Skeletal muscle tissue (tissue), 4 donors: Measurements from ENCODE around the gene PRPF19. TPM values are rescaled to one million over a fixed set of nuclear protein-coding genes. Genes with fewer than 3 reads are reported as not detected.

ENCODE experiments used
- H3K27ac ChIP-seq: one replicate; pipeline ENCODE4 v1.7.0; 2013; ENCODE audit warnings: mild to moderate bottlenecking, low read depth, low read length, inconsistent platforms
- H3K27me3 ChIP-seq, 3 donors: one replicate each; pipeline ENCODE4 v1.7.0; 2013; ENCODE audit warnings: low read length in 3 of 3; ENCODE audit not compliant: control insufficient read depth in 3 of 3, insufficient read depth in 3 of 3
- H3K36me3 ChIP-seq, 3 donors: one replicate each; pipeline ENCODE4 v1.7.0; 2013; ENCODE audit warnings: low read length in 3 of 3; ENCODE audit not compliant: control insufficient read depth in 3 of 3, insufficient read depth in 3 of 3
- H3K4me1 ChIP-seq, 3 donors: one replicate each; pipeline ENCODE4 v1.7.0; 2013; ENCODE audit warnings: low read length in 3 of 3, mild to moderate bottlenecking in 3 of 3; ENCODE audit not compliant: control insufficient read depth in 3 of 3, insufficient read depth in 3 of 3
- H3K4me3 ChIP-seq, 3 donors: one replicate each; pipeline ENCODE4 v1.7.0; 2013; ENCODE audit warnings: low read length in 3 of 3
- H3K9ac ChIP-seq, 3 donors: one replicate each; pipeline ENCODE4 v1.7.0; 2013; ENCODE audit warnings: low read length in 3 of 3, mild to moderate bottlenecking in 3 of 3, moderate library complexity in 2 of 3, low read depth in 1 of 3
- H3K9me3 ChIP-seq, 3 donors: one replicate each; pipeline ENCODE4 v1.7.0; 2013; ENCODE audit warnings: low read length in 3 of 3; ENCODE audit not compliant: control insufficient read depth in 3 of 3
- total RNA-seq: library from RNA; depleted of rRNA; stranded (reverse); fragments of >200 nt; gene quantifications from one replicate; pipeline ENCODE4 v1.2.3, GENCODE V29; 2014
- donor health status: Osteomylitis.

Gene PRPF19
- total RNA-seq, 1 donor from 2014 or later, result 27.7 TPM

DNA sequence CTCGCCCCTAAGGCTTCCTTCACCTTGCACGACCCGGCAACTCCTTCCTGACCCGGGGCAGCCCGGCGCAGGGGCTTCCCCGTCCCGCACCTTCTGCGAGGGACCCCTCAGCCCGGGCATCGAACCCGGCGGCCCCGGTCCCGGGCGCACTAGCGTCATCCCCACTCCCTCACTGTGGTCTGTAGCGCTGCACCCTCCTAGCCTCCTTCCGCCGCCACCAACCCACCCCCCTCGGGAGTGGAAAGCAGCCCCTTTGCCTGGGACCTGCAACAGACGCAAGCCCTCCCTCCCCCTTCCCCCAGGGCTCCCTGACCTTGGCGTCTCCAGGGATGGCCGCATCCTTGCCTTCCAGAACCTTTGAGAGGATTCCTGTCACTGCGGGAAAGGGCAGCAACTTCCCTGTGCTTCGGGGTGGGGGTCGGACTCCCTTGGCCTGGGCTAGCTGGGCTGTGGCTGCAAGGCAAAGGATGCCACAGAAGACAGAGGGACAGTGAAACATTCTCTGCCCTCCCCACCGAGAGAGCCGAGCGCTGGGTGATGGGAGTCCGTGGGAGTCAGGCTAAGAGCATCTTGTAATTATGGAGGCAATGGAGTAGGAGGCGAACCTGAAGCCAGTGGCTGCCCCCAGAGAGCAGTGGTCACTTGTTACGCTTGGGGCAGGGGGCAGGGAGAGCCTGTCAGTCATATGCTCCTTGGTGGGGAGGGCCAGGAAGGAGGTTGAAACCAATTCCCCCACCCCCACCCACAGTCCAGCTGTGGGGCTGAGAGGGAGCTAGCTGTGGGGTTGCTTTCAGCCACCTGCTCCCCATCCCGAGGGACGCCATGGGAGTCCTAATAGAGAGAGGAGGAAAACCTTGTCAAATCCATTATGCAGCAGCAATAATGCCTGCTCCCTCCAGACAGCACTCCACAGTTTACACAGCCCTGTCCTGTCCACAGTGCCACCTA, 18.8 kb upstream of the PRPF19 start:
- Histone ChIP-seq H3K4me1 (peaks cover 11 to 28% (median 17%) of the 10 kb centered on the region in 3 donors), H3K4me3 (peak overlapping the region; percentile 43 to 63 (median 54)), H3K9me3 (no peaks in the 10 kb centered on the region), H3K36me3 (peaks cover 28 to 29% (median 28%) of the 10 kb centered on the region in 3 donors), H3K27ac (no peak overlapping the region), H3K9ac (peak overlapping the region in 1 of 3 donors; percentile 70), H3K27me3 (peaks cover 16 to 32% (median 31%) of the 10 kb centered on the region in 3 donors)

DNA sequence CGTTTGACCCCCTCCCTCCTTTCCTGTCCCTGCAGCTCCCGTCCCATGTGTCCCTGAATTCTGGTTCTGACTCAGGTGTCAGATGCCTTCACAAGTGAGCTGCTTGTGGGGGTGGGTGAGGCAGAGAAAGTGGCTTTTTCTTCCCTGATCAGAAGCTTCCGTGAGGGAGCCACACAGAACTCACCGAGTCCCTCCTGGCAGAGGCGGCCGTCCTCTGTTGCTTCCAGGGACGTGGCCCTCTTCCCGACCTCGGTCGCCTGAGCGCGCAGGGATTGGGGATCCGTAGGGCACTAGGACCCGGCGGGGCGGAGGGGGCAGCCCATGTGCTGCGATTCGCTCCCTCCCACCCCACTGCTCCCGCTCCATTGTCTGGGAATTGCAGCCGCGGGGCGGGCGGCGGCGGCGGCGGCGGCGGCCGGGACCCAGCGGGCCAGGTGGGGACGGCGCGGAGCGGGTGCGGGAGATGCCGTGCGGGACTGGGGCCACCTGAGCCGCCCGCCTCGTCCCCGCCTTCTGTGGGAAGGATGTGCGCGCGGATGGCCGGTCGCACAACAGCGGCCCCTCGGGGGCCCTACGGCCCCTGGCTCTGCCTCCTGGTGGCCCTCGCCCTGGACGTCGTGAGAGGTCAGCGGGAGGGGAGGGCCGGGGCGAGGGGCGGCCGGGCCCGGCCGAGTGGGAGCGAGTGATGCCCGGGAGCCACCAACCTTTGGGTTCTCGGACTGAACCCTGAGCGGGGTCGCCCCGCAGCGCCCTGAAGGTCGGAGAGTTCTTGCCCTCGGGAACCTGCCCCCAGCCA, 17.9 kb upstream of the PRPF19 start, which contains the start of gene TMEM132A:
Gene TMEM132A (plus strand): TSS at position 351 of the 796 bp plus-strand sequence. CDS start 174 bp downstream, at position 525.
- Histone ChIP-seq H3K36me3 (peaks cover 33 to 38% (median 34%) of the 10 kb centered on the region in 3 donors), H3K4me1 (peaks cover 19 to 37% (median 25%) of the 10 kb centered on the region in 3 donors)

DNA sequence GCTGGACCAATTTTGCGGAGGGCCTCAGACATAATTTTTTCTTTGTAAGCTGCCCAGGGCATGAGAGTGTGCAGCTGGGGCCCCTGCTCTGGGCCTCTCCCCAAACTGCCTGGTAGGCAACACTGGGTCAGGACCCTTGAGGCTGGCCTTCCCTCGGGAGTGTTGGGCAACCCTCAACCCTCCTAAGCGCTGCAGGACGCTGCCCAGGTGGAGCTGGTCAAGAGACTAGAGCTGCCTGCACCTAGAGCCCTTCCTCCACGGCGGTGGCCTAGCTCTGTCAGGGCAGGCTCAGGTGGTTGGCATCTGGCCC, 17.4 kb upstream of the PRPF19 start:
- peak overlapping the region in 1 of 3 donors; percentile 70 for H3K9ac ChIP-seq
- H3K4me3 ChIP-seq, result peak overlapping the region; percentile 41 to 63 (median 54)
- peaks cover 24 to 42% (median 31%) of the 10 kb centered on the region in 3 donors for H3K4me1 ChIP-seq

More for the DNA sequence above, 17.9 kb upstream of the PRPF19 start, which contains the start of gene TMEM132A:
- Histone ChIP-seq H3K9me3 (no peaks in the 10 kb centered on the region), H3K4me3 (peak within 1 kb of the TSS; percentile 43 to 63 (median 54)), H3K27ac (no peak within 1 kb of the TSS), H3K27me3 (peaks cover 16 to 32% (median 31%) of the 10 kb centered on the region in 3 donors), H3K9ac (peak within 1 kb of the TSS in 1 of 3 donors; percentile 70)

DNA sequence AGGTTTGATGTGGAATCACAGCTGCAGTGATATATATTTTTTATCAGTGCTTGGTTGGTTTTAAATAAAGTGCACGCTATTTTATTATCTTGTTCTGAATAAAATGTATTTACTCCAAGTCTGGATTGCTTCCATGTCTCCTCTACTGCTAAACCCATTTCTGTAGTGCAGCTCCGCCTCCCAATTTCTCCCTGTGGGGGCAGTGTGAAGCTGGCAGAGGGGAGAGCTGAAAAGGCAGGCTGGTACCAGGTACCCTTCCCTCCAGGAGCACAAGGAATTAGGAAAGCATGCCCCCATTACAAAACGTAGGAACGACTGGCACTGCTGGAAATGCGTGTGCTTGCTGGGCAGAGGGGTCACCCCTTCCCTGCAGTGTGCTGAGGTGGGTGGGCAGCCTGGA, 16.9 kb upstream of the PRPF19 start:
- H3K9me3 ChIP-seq, result no peaks in the 10 kb centered on the region
- no peak overlapping the region for H3K4me3 ChIP-seq
- peaks cover 27 to 45% (median 35%) of the 10 kb centered on the region in 3 donors for H3K4me1 ChIP-seq
- H3K9ac ChIP-seq, result peak overlapping the region in 1 of 3 donors; percentile 70
- H3K27me3 ChIP-seq, result peaks cover 16 to 32% (median 27%) of the 10 kb centered on the region in 3 donors
- no peak overlapping the region for H3K27ac ChIP-seq
- peaks cover 33 to 38% (median 34%) of the 10 kb centered on the region in 3 donors for H3K36me3 ChIP-seq

More for the DNA sequence above, 17.4 kb upstream of the PRPF19 start:
- no peak overlapping the region for H3K27ac ChIP-seq
- H3K36me3 ChIP-seq, result peaks cover 33 to 38% (median 34%) of the 10 kb centered on the region in 3 donors
- H3K9me3 ChIP-seq, result no peaks in the 10 kb centered on the region
- peaks cover 16 to 32% (median 31%) of the 10 kb centered on the region in 3 donors for H3K27me3 ChIP-seq

DNA sequence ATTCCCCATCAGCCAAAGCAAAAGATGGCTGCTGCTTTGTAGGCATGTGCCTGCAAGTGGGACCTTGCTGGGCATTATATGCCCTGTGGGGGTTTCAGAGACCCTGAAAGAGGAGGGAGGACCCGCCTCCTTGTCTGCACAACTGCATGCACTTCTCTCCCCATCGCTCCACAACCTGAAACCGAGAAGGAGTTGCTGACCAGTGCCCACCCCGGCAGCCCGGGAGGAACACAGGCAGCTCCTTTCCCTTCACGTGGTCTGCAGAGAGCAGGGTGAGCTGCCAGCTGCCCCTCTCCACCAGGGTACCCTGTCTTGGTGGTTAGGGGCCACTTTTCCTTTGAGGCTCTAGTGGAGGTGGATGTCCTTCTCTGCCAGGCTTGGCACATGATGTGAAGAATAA, 16.5 kb upstream of the PRPF19 start:
- Histone ChIP-seq H3K4me1 (peaks cover 27 to 45% (median 38%) of the 10 kb centered on the region in 3 donors), H3K27me3 (peaks cover 16 to 32% (median 24%) of the 10 kb centered on the region in 3 donors), H3K9me3 (no peaks in the 10 kb centered on the region), H3K4me3 (no peak overlapping the region), H3K36me3 (peaks cover 33 to 38% (median 34%) of the 10 kb centered on the region in 3 donors), H3K27ac (no peak overlapping the region), H3K9ac (no peak overlapping the region)

DNA sequence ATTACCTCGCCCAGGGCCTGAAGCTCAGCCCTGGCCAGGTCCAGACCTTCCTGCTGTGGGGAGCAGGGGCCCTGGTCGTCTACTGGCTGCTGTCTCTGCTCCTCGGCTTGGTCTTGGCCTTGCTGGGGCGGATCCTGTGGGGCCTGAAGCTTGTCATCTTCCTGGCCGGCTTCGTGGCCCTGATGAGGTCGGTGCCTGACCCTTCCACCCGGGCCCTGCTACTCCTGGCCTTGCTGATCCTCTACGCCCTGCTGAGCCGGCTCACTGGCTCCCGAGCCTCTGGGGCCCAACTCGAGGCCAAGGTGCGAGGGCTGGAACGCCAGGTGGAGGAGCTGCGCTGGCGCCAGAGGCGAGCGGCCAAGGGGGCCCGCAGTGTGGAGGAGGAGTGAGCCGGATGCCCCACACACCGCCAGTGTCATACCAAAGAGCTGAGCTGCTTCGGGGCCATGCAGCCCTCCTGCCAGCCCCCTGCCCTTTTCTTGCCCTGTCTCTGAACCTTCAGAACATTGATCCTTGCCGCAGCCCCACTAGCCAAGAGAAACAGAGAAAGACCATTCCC, 15.5 kb upstream of the PRPF19 start:
- Histone ChIP-seq H3K4me1 (peaks cover 33 to 52% (median 44%) of the 10 kb centered on the region in 3 donors), H3K36me3 (peaks cover 33 to 38% (median 34%) of the 10 kb centered on the region in 3 donors), H3K9ac (peak overlapping the region in 1 of 3 donors; percentile 16), H3K9me3 (no peaks in the 10 kb centered on the region), H3K4me3 (no peak overlapping the region), H3K27ac (no peak overlapping the region), H3K27me3 (peaks cover 13 to 23% (median 17%) of the 10 kb centered on the region in 3 donors)

DNA sequence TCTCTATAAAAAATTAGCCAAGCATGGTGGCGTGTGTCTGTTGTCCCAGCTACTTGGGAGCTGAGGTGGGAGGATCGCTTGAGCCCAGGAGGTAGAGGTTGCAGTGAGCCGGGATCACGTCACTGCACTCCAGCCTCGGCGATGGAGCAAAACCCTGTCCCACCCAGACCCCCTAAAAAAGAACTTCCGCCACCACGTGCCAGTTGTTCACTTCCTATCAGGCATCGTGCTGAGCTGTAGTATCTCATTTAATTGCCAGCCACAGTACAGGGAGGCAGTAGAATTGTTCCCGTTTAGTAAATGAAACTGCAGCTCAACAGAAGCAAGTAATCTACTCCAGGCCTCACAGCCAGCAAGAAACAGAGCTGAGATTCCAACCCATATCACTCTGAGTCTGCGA, 14.9 kb upstream of the PRPF19 start:
- Histone ChIP-seq H3K4me1 (peaks cover 39 to 58% (median 50%) of the 10 kb centered on the region in 3 donors), H3K27ac (no peak overlapping the region), H3K36me3 (peaks cover 33 to 38% (median 34%) of the 10 kb centered on the region in 3 donors), H3K9me3 (no peaks in the 10 kb centered on the region), H3K4me3 (no peak overlapping the region), H3K9ac (no peak overlapping the region), H3K27me3 (peaks cover 9 to 17% (median 13%) of the 10 kb centered on the region in 3 donors)

DNA sequence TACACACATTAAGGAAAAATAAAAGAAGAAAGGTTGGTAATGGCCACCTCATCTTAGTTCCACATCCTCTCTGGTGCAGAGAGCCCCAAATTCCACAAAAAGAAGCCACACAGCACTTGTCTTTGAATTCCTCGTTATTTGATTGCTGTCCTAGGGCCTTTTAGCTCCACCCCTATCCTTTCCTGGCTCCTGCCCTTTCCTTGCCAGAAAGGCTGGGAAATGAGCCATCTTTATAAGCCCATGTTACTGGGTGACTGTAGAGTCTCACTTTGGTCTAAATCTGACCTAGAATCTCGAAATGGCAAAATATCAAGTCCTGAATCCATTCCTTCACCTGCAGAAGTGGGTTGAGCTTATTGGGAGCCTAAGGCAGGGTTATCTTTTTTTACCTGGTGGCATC, 13.6 kb upstream of the PRPF19 start:
- H3K9me3 ChIP-seq, result no peaks in the 10 kb centered on the region
- no peak overlapping the region for H3K4me3 ChIP-seq
- peaks cover 33 to 38% (median 34%) of the 10 kb centered on the region in 3 donors for H3K36me3 ChIP-seq
- no peak overlapping the region for H3K9ac ChIP-seq
- H3K27ac ChIP-seq, result no peak overlapping the region
- peaks cover 50 to 64% (median 51%) of the 10 kb centered on the region in 3 donors for H3K4me1 ChIP-seq
- H3K27me3 ChIP-seq, result peaks cover 2 to 4% (median 4%) of the 10 kb centered on the region in 3 donors

DNA sequence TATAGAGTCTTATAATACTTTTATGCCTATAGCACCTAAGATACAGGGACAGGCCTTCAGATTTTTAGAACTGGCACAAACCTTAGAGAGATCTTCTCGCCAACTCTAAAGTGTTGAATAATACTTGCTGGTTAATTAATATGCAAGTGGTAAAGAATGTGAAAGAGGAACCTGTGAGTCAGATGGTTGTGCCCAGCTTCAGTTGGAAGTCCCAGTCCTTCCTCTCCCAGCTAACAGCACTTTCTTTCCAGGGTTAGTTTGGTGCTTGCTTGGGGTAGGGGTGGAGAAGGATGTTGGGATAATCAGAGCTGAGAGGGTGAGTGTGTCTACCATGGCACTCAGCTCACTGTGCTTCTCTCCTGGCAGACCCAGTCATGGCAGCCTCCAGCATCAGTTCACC, 12.9 kb upstream of the PRPF19 start:
- Histone ChIP-seq H3K27ac (no peak overlapping the region), H3K27me3 (no peaks in the 10 kb centered on the region), H3K4me3 (peak overlapping the region in 1 of 3 donors; percentile 37), H3K36me3 (peaks cover 33 to 38% (median 34%) of the 10 kb centered on the region in 3 donors), H3K4me1 (peaks cover 46 to 63% (median 49%) of the 10 kb centered on the region in 3 donors), H3K9me3 (no peaks in the 10 kb centered on the region), H3K9ac (no peak overlapping the region)
